HG03460 (cell line): ENCODE data around the gene YDJC.
"Not testable (repeated sequence)": the region's sequence is repeated elsewhere in the genome, so short reads cannot be mapped to it uniquely, and the experiment has no call there.

ENCODE experiments used
- ATAC-seq: cut with Tn5 transposase; IDR thresholded peaks from one replicate; pipeline ENCODE4 v1.9.1; 2021; ENCODE audit not compliant: unreplicated experiment

The YDJC gene

GRCh38 chr22:21632931-21633330, 3.1 kb upstream of the YDJC start:
- ATAC-seq: no peak

GRCh38 chr22:21632237-21632895, 2.5 kb upstream of the YDJC start, which contains the start of gene CCDC116:
Gene CCDC116 (plus strand): TSS chr22:21632760. CDS start chr22:21633182, 422 bp downstream.
- ATAC-seq: no peak

- ATAC-seq: no peak
Measured at GRCh38 chr22:21631025-21631424, 1.2 kb upstream of the YDJC start.

GRCh38 chr22:21628386-21629254, 1.2 kb downstream of the YDJC start:
- ATAC-seq: no peak

- ATAC-seq: no peak
Measured at GRCh38 chr22:21626735-21627469, 2.9 kb downstream of the YDJC start.

GRCh38 chr22:21626073-21626734, 3.6 kb downstream of the YDJC start:
- no peak for ATAC-seq

GRCh38 chr22:21624880-21625791, 4.7 kb downstream of the YDJC start:
- no peak for ATAC-seq

- no peak for ATAC-seq
Measured at GRCh38 chr22:21624120-21624879, 5.5 kb downstream of the YDJC start.

GRCh38 chr22:21623648-21623970, 6.2 kb downstream of the YDJC start:
- ATAC-seq: no peak

- ATAC-seq: no peak
Measured at GRCh38 chr22:21622919-21623647, 6.7 kb downstream of the YDJC start.

- ATAC-seq: no peak
Measured at GRCh38 chr22:21622011-21622918, 7.6 kb downstream of the YDJC start.

GRCh38 chr22:21621025-21621424, 8.8 kb downstream of the YDJC start:
- no peak for ATAC-seq

GRCh38 chr22:21617337-21617736, 12.5 kb downstream of the YDJC start:
- not testable (repeated sequence) for ATAC-seq

- ATAC-seq: no peak
Measured at GRCh38 chr22:21615731-21616130, 14.1 kb downstream of the YDJC start.

GRCh38 chr22:21613553-21614233, 16.1 kb downstream of the YDJC start:
- ATAC-seq: no peak

GRCh38 chr22:21612858-21613257, 17.0 kb downstream of the YDJC start:
- ATAC-seq: no peak
